Measurements from ENCODE around the gene FOLR2. TPM values are rescaled to one million over a fixed set of nuclear protein-coding genes. Genes with fewer than 3 reads are reported as not detected.

FOLR2 gene
- total RNA-seq, 1 experiment from 2014 or later = not detected

DNA sequence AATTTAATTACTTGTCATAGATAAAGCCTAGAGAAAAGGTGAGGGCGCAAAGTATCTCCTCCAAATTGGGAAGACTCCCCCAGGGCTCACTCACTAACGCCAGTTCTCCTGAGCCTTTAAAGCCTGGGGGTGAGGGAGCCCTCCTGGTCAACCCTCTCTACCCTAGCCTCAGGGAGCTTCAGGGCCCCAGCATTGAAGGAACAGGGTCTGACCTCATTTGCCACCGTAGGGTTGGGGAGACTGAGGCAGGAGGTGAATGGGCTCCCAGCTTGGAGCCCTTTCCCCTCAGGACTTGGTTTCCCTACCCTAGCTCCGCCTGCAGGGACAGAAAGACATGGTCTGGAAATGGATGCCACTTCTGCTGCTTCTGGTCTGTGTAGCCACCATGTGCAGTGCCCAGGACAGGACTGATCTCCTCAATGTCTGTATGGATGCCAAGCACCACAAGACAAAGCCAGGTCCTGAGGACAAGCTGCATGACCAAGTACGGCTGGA lies 1.7 kb downstream of the FOLR2 start:
- RAD21 ChIA-PET (ENCODE audit: low non-redundant PET in 1 of 2, low total read pairs in 2 of 2, uncharacterized antibody in 2 of 2, unreplicated experiment in 2 of 2) = no interaction called here
- CTCF ChIA-PET = no interaction called here

More for the DNA sequence above, 1.7 kb downstream of the FOLR2 start:
- intact Hi-C loops (cut with micrococcal nuclease) = no loop called here
- POLR2A ChIA-PET = no interaction called here
- no peak overlapping the region for H3K4me2 ChIP-seq (ENCODE audit: low read length)
- DNase-seq (ENCODE audit: low read depth, low spot score) (no peak), ATAC-seq (no peak)
- H3K4me1 ChIP-seq (ENCODE audit: control insufficient read depth in 1 of 2, insufficient read depth in 2 of 2, low read length in 2 of 2) = peaks cover 9 to 10% of the 10 kb centered on the region in 2 experiments
- H3K4me3 ChIP-seq (replicated peaks in 1 of 2; ENCODE audit: low read depth in 1 of 2, low read length in 2 of 2) = no peak overlapping the region
- H3K9me2 ChIP-seq (ENCODE audit: insufficient read depth) = no peaks in the 10 kb centered on the region
- no peak overlapping the region for H3K9ac ChIP-seq (ENCODE audit: low read length)
- H4K20me1 ChIP-seq (ENCODE audit: insufficient read depth) = no peaks in the 10 kb centered on the region
- BruUV-seq (replicated peaks) = no TSS peak
- H3K9me3 ChIP-seq (ENCODE audit: control insufficient read depth in 1 of 2, insufficient read depth in 1 of 2, low read depth in 1 of 2, low read length in 2 of 2) = no peaks in the 10 kb centered on the region
- no peaks in the 10 kb centered on the region for H3K27me3 ChIP-seq (ENCODE audit: insufficient read depth, low read length)
- no peaks in the 10 kb centered on the region for H3K36me3 ChIP-seq (ENCODE audit: control insufficient read depth in 1 of 2, insufficient read depth in 2 of 2, low read length in 2 of 2)
- no peak overlapping the region for H2AFZ ChIP-seq (ENCODE audit: low read depth, low read length, poor library complexity, severe bottlenecking)
- no peak overlapping the region for H3K27ac ChIP-seq (ENCODE audit: low read depth, low read length)
- TF ChIP-seq, protein P1, sequence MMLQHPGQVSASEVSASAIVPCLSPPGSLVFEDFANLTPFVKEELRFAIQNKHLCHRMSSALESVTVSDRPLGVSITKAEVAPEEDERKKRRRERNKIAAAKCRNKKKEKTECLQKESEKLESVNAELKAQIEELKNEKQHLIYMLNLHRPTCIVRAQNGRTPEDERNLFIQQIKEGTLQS (IDR thresholded peaks at IDR 0.05) = no peak
- TF ChIP-seq, protein P2, sequence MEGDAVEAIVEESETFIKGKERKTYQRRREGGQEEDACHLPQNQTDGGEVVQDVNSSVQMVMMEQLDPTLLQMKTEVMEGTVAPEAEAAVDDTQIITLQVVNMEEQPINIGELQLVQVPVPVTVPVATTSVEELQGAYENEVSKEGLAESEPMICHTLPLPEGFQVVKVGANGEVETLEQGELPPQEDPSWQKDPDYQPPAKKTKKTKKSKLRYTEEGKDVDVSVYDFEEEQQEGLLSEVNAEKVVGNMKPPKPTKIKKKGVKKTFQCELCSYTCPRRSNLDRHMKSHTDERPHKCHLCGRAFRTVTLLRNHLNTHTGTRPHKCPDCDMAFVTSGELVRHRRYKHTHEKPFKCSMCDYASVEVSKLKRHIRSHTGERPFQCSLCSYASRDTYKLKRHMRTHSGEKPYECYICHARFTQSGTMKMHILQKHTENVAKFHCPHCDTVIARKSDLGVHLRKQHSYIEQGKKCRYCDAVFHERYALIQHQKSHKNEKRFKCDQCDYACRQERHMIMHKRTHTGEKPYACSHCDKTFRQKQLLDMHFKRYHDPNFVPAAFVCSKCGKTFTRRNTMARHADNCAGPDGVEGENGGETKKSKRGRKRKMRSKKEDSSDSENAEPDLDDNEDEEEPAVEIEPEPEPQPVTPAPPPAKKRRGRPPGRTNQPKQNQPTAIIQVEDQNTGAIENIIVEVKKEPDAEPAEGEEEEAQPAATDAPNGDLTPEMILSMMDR (IDR thresholded peaks at IDR 0.05 in 2 of 3, conservative IDR thresholded peaks at IDR 0.05 in 1 of 3; ENCODE audit: borderline replicate concordance in 1 of 3, insufficient read depth in 1 of 3, low read depth in 2 of 3, low read length in 2 of 3) = no peak
- no peak for TF ChIP-seq YY1 (IDR thresholded peaks at IDR 0.05; ENCODE audit: extremely low read depth, insufficient replicate concordance, low read depth, low read length)
- TF ChIP-seq CBX3 (IDR thresholded peaks at IDR 0.05; ENCODE audit: low read depth) = no peak
- TF ChIP-seq RAD21 (IDR thresholded peaks at IDR 0.05; ENCODE audit: low read depth) = no peak
- TF ChIP-seq EZH2 (IDR thresholded peaks at IDR 0.05) = no peak
- TF ChIP-seq ZNF274 (IDR thresholded peaks at IDR 0.05; ENCODE audit: low read depth, low read length) = no peak
- TF ChIP-seq EZH2phosphoT487 (IDR thresholded peaks at IDR 0.05; ENCODE audit: borderline replicate concordance) = no peak
- no peak for TF ChIP-seq POLR2A (IDR thresholded peaks at IDR 0.05; ENCODE audit: borderline replicate concordance, extremely low read depth, insufficient read depth, insufficient read length)
- TF ChIP-seq EGR1 (IDR thresholded peaks at IDR 0.05; ENCODE audit: low read depth) = no peak
- TF ChIP-seq CEBPB (IDR thresholded peaks at IDR 0.05; ENCODE audit: low read depth) = no peak
- TF ChIP-seq, protein P3, sequence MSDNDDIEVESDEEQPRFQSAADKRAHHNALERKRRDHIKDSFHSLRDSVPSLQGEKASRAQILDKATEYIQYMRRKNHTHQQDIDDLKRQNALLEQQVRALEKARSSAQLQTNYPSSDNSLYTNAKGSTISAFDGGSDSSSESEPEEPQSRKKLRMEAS (IDR thresholded peaks at IDR 0.05) = no peak
- TF ChIP-seq ZFX (IDR thresholded peaks at IDR 0.05) = no peak
- H3K79me2 ChIP-seq (ENCODE audit: insufficient read depth, low read length) = no peaks in the 10 kb centered on the region
